ENCODE results near the gene CCDC169. TPM values are rescaled to one million over a fixed set of nuclear protein-coding genes. Genes with fewer than 3 reads are reported as not detected.
"Not testable (repeated sequence)": the region's sequence is repeated elsewhere in the genome, so short reads cannot be mapped to it uniquely, and the experiment has no call there.

Gene CCDC169
- total RNA-seq, 6 experiments from 2014 or later: not detected

DNA sequence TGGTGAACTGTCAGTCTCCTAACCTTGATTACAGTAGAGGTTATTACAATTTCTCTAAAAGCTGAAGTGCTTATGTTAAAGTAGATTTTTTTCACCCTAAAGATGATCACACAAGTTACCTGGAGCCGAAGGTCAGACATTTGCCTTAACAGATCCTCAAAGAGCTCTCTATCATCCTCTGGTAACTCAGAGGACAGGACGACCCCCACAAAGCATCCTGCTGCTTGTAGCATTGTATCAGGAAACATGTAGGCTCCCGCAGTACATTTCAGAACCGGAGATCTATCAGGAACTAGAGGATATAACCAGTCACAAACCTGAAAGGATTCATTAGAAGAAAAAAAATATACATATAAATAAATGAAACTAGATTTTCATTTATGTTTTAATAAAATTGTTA is 33.7 kb upstream of the CCDC169 start:
- Histone ChIP-seq H3K9me3 (no peaks in the 10 kb centered on the region), H3K4me1 (no peaks in the 10 kb centered on the region), H3K4me3 (no peak overlapping the region), H3K27me3 (no peaks in the 10 kb centered on the region), H3K36me3 (peaks cover 0 to 14% (median 2%) of the 10 kb centered on the region in 4 donors), H3K27ac (no peak overlapping the region)
- DNase-seq (no peak), ATAC-seq (no peak)
- intact Hi-C loops (cut with DNase I): no loop called here
- WGBS (ENCODE audit: insufficient coverage, low coverage, low lambda C conversion rate, missing lambda C conversion rate): 73% methylated on average over 4 of the region's 4 CpGs
- no peak for TF ChIP-seq POLR2A (IDR thresholded peaks at IDR 0.05)
- TF ChIP-seq, protein P1, sequence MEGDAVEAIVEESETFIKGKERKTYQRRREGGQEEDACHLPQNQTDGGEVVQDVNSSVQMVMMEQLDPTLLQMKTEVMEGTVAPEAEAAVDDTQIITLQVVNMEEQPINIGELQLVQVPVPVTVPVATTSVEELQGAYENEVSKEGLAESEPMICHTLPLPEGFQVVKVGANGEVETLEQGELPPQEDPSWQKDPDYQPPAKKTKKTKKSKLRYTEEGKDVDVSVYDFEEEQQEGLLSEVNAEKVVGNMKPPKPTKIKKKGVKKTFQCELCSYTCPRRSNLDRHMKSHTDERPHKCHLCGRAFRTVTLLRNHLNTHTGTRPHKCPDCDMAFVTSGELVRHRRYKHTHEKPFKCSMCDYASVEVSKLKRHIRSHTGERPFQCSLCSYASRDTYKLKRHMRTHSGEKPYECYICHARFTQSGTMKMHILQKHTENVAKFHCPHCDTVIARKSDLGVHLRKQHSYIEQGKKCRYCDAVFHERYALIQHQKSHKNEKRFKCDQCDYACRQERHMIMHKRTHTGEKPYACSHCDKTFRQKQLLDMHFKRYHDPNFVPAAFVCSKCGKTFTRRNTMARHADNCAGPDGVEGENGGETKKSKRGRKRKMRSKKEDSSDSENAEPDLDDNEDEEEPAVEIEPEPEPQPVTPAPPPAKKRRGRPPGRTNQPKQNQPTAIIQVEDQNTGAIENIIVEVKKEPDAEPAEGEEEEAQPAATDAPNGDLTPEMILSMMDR (IDR thresholded peaks at IDR 0.05): no peak

DNA sequence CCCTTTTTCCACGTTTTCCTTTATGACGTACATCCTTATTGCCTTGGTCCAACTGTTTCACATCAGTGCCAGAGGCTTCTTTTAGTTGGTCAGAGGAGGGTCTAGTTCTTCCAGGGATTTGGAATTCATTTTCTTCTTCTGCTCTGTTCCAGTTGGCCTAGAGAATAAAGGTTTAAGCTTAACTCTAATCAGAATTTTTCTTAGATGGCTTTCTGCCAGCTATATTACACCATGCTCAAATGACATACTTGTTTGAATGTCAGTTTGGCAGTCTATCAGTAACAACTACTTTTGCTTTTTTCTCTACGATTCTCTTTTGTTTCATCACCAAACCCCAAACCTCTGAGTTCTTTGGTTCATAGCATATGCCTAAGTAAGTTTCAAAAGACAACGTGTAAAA is 31.7 kb upstream of the CCDC169 start:
- H3K9me3 ChIP-seq: no peaks in the 10 kb centered on the region
- peaks cover 0 to 23% (median 4%) of the 10 kb centered on the region in 4 donors for H3K36me3 ChIP-seq
- no peak for TF ChIP-seq POLR2A (IDR thresholded peaks at IDR 0.05)
- TF ChIP-seq, protein P1 (IDR thresholded peaks at IDR 0.05): no peak
- H3K4me3 ChIP-seq: no peak overlapping the region
- no peak overlapping the region for H3K27ac ChIP-seq
- no peaks in the 10 kb centered on the region for H3K27me3 ChIP-seq
- intact Hi-C loops (cut with DNase I): no loop called here
- ATAC-seq (no peak), DNase-seq (no peak)
- no peaks in the 10 kb centered on the region for H3K4me1 ChIP-seq
- 61% methylated on average over 4 of the region's 4 CpGs for WGBS (ENCODE audit: insufficient coverage, low coverage, low lambda C conversion rate, missing lambda C conversion rate)

DNA sequence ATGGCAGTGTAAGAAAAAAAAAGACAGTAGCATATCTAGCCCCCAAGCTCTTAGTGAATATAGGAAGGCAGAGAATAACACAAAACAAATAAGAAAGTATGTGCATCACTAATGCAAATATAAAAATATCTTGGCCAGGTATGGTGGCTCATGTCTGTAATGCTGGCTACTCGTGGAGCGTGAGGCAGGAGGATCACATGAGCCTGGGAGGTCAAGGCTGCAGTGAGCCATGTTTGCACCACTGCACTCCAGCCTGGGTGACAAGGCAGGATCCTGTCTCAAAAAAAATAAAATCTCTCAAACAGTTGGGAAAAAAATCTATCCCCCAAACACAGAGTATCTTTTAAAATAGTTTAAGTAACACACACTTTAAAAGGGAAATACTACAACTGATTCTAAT is 31.2 kb upstream of the CCDC169 start:
- WGBS (ENCODE audit: insufficient coverage, low coverage, low lambda C conversion rate, missing lambda C conversion rate): 94% methylated on average over 2 of the region's 2 CpGs
- ATAC-seq (no peak), DNase-seq (no peak)
- H3K27ac ChIP-seq: no peak overlapping the region
- intact Hi-C loops (cut with DNase I): no loop called here
- no peaks in the 10 kb centered on the region for H3K9me3 ChIP-seq
- H3K4me1 ChIP-seq: no peaks in the 10 kb centered on the region
- H3K4me3 ChIP-seq: no peak overlapping the region
- H3K27me3 ChIP-seq: no peaks in the 10 kb centered on the region
- TF ChIP-seq, protein P1 (IDR thresholded peaks at IDR 0.05): no peak
- no peak for TF ChIP-seq POLR2A (IDR thresholded peaks at IDR 0.05)
- H3K36me3 ChIP-seq: peaks cover 0 to 23% (median 5%) of the 10 kb centered on the region in 4 donors

DNA sequence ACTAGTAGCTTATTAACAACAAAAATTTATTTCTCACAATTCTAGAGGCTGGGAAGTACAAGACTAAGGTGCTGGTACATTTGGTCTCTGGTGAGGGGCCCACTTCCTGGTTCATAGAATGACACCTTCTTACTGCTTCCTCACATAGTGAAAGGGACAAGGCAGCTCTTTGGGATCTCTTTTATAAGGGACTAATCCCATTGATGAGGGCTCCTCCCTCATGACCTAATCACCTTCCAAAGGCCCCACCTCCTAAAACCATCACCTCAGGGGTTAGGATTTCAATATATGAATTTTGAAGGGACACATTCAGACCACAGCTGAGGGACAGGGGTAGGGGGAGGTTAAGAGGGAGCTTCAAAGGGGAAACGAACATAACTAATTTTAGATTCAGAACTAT is 28.3 kb upstream of the CCDC169 start:
- H3K27me3 ChIP-seq: no peaks in the 10 kb centered on the region
- H3K4me3 ChIP-seq: no peak overlapping the region
- H3K36me3 ChIP-seq: peaks cover 0 to 23% (median 5%) of the 10 kb centered on the region in 4 donors
- DNase-seq: no peak
- intact Hi-C loops (cut with DNase I): no loop called here
- ATAC-seq: no peak
- TF ChIP-seq, protein P1 (IDR thresholded peaks at IDR 0.05): no peak
- no peak for TF ChIP-seq POLR2A (IDR thresholded peaks at IDR 0.05)
- WGBS (ENCODE audit: insufficient coverage, low coverage, low lambda C conversion rate, missing lambda C conversion rate): 50% methylated on average over 1 of the region's 1 CpG
- H3K9me3 ChIP-seq: no peaks in the 10 kb centered on the region
- H3K4me1 ChIP-seq: no peaks in the 10 kb centered on the region
- no peak overlapping the region for H3K27ac ChIP-seq

DNA sequence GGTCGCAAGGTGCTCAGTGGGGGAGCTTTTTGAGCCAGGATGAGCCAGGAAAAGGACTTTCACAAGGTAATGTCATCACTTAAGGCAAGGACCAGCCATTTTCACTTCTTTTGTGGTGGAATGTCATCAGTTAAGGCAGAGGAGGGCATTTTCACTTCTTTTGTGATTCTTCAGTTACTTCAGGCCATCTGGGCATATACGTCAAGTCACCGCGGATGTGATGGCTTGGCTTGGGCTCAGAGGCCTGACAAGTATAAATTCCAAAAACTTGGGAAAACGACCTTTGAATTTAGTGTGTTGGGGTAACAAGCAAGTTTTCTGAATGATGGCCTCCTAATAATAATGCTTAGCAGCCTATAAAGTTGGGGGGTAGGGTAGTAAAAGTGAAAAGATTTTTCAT is 27.3 kb upstream of the CCDC169 start:
- H3K9me3 ChIP-seq; H3K27me3 ChIP-seq; ATAC-seq; intact Hi-C loops (cut with DNase I); H3K4me1 ChIP-seq; H3K27ac ChIP-seq; DNase-seq; H3K4me3 ChIP-seq: not testable (repeated sequence)
- WGBS (ENCODE audit: insufficient coverage, low coverage, low lambda C conversion rate, missing lambda C conversion rate): 83% methylated on average over 5 of the region's 5 CpGs
- H3K36me3 ChIP-seq: peaks cover 0 to 23% (median 4%) of the 10 kb centered on the region in 4 donors

Data from right lobe of liver (tissue), 6 donors.